ENCODE results near the gene MKNK2.

The MKNK2 gene

DNA sequence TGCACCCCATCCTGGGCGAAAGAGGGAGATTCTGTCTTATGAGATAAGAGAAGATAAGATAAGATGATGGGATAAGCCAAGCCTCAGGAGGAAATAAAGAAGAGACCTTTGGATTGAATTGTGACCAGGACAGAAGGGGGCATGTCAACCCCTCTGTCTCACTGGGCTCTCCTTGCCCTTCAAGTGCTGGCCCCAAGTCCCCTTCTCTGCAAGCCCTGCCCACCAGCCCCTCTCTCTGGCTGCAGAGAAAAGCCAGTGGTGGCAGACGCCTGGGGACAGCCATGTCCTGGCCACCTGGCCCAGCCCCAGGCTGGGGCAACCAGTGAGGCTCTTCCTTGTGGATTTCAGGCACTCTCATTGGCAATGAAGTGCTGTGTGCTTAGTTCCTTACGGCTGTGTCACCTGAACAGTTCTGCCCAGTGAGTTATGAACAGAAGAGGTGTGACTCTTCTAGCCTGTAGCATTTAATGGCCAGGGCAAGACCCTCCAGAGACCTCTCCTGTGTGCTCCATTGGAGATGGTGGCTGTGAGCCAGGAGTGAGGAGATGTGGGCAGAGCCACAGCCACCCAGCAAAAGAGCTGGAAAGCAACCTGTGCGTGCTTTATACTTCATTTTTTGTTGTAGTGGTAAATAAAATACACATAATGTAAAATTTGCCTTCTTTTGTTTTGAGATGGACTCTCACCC, 29.4 kb downstream of the MKNK2 start:
- TF ChIP-seq, protein P1, sequence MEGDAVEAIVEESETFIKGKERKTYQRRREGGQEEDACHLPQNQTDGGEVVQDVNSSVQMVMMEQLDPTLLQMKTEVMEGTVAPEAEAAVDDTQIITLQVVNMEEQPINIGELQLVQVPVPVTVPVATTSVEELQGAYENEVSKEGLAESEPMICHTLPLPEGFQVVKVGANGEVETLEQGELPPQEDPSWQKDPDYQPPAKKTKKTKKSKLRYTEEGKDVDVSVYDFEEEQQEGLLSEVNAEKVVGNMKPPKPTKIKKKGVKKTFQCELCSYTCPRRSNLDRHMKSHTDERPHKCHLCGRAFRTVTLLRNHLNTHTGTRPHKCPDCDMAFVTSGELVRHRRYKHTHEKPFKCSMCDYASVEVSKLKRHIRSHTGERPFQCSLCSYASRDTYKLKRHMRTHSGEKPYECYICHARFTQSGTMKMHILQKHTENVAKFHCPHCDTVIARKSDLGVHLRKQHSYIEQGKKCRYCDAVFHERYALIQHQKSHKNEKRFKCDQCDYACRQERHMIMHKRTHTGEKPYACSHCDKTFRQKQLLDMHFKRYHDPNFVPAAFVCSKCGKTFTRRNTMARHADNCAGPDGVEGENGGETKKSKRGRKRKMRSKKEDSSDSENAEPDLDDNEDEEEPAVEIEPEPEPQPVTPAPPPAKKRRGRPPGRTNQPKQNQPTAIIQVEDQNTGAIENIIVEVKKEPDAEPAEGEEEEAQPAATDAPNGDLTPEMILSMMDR (IDR thresholded peaks at IDR 0.05; ENCODE audit: low read depth, low read length): no peak
- in situ Hi-C loops (cut with HindIII; ENCODE audit: low sequenced_read_pairs): no loop called here
- H3K4me3 ChIP-seq (ENCODE audit: low read depth, low read length): no peak overlapping the region
- DNase-seq (ENCODE audit: low read depth, low spot score): no peak

GRCh38 chr19:2018752-2019151, 32.3 kb downstream of the MKNK2 start:
- TF ChIP-seq, protein P1 (IDR thresholded peaks at IDR 0.05; ENCODE audit: low read depth, low read length): no peak
- in situ Hi-C loops (cut with HindIII; ENCODE audit: low sequenced_read_pairs): no loop called here
- no peak overlapping the region for H3K4me3 ChIP-seq (ENCODE audit: low read depth, low read length)
- DNase-seq (ENCODE audit: low read depth, low spot score): no peak

GRCh38 chr19:2016041-2016807, 34.8 kb downstream of the MKNK2 start:
- TF ChIP-seq, protein P1 (IDR thresholded peaks at IDR 0.05; ENCODE audit: low read depth, low read length): no peak
- in situ Hi-C loops (cut with HindIII; ENCODE audit: low sequenced_read_pairs): no loop called here
- peak overlapping the region; percentile 34 for H3K4me3 ChIP-seq (ENCODE audit: low read depth, low read length)
- peak; percentile 80 for DNase-seq (ENCODE audit: low read depth, low spot score)

DNA sequence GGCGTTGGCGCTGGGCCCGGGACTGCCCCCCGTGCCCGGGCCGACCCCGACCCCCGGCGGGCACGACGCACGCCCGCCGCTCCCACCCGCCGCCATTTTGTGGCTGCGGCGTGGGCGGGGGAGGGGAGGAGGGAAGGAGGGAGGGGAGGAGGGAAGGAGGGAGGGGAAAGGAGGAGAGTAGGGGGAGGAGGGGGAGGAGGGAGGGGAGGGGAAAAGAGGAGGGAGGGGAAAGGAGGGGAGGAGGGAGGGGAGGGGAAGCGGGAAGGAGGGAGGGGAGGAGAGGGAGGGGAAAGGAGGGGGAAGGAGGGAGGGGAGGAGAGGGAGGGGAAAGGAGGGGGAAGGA, 35.5 kb downstream of the MKNK2 start, which contains the start of gene BTBD2:
BTBD2 (minus strand) TSS at position 107 of the 343 bp plus-strand sequence; CDS start at position 96, 11 bp downstream.
- peak within 1 kb of the TSS; percentile 64 for H3K4me3 ChIP-seq (ENCODE audit: low read depth, low read length)
- peak; percentile 79 for DNase-seq (ENCODE audit: low read depth, low spot score)
- in situ Hi-C loops (cut with HindIII; ENCODE audit: low sequenced_read_pairs): no loop called here
- TF ChIP-seq, protein P1 (IDR thresholded peaks at IDR 0.05; ENCODE audit: low read depth, low read length): no peak

- TF ChIP-seq, protein P1 (IDR thresholded peaks at IDR 0.05; ENCODE audit: low read depth, low read length): no peak
- H3K4me3 ChIP-seq (ENCODE audit: low read depth, low read length): peak overlapping the region; percentile 64
- no peak for DNase-seq (ENCODE audit: low read depth, low spot score)
- in situ Hi-C loops (cut with HindIII; ENCODE audit: low sequenced_read_pairs): no loop called here
Measured at GRCh38 chr19:2014731-2015607, 36.1 kb downstream of the MKNK2 start.

DNA sequence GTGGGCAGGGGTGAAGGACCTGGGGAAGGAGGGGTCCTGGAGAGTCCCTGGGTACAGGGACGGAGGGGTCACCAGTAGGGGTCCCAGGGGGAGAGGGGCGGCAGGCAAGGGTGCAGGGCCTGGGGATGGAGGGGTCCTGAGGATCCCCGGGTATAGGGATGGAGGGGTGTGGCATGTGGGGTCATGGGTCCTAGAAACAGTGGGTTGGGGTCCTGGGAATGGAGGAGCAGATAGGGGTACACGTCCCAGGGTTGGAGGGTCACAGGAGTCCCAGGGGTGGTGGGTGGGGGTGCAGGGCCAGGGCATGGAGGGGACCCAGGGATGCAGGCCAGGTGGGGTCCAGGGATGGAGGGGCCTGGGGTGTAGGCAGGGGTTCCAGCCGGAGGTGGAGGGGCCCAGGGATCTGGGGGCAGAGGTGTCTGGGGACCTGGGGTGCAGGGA, 36.9 kb downstream of the MKNK2 start:
- TF ChIP-seq, protein P1 (IDR thresholded peaks at IDR 0.05; ENCODE audit: low read depth, low read length): no peak
- in situ Hi-C loops (cut with HindIII; ENCODE audit: low sequenced_read_pairs): no loop called here
- peak overlapping the region; percentile 64 for H3K4me3 ChIP-seq (ENCODE audit: low read depth, low read length)
- no peak for DNase-seq (ENCODE audit: low read depth, low spot score)
